NCI-H1105 (cell line): ENCODE data around the gene ADPRS.
A peak's percentile ranks its signal among the peaks of the same experiment; 100 is the strongest.

Experiments used
- DNase-seq: peaks from one replicate; lab custom pipeline; 2025; lab: John Stamatoyannopoulos, UW

ADPRS gene

DNA sequence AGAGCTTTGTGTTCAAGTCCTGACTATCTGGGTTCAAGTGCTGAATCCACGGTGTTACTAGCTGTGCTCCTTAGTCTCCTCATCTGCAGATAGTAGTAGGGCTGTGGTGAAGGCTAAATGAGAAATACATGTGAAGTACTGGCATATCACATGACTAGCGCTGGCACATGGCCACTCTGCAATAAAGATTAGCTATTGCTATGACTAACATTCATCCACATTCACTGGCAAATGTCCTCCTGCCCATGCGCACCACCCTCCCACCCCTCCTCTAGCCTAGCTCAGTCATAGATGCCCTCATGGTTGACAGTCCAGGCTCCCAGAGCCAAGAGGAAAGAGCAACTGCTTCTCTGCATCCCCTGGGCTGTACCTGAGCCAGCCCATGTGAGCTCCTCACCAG lies 44.8 kb downstream of the ADPRS start:
- DNase-seq, result no peak

GRCh38 chr1:36134031-36134430 lies 45.3 kb downstream of the ADPRS start:
- DNase-seq, result no peak

GRCh38 chr1:36134505-36135329 lies 46.0 kb downstream of the ADPRS start:
- peak; percentile 17 for DNase-seq

DNA sequence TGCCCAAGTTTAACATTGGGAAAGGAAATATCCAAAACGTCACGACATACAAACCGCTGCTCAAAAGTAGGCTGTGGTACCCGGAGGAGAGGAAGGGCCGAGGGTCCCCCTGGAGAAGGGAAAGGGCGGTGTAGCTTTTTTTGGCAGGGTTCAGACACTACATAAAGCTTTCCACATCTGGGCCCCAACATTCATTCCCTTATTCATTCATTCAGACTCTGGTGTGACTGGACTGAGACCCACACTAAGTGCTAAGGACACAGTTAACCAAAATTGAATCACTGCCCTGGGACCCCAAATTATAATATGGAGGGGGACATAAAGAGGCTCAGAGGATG lies 46.6 kb downstream of the ADPRS start:
- DNase-seq, result no peak

- DNase-seq, result no peak
Observed at GRCh38 chr1:36135796-36136195, 47.1 kb downstream of the ADPRS start.

GRCh38 chr1:36136535-36136934 lies 47.8 kb downstream of the ADPRS start:
- DNase-seq, result no peak

DNA sequence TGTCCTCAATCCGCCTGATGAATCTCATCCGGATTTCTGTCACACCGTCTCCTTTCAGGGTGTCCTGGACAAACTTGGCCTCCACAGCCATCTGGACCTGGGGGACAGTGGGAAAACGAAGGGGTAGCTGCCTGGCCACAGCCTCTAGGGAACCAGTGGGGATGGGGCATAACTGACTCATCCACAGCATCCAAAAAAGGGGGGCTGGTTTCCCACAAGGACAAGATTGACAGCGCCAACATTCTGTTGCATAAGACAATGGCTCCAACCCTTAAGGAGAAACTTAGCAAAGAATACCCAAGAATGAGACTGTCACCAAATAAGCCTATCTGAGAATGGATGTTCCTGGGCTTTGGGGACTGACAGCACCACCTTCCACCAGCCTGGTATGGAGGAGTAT lies 48.5 kb downstream of the ADPRS start:
- no peak for DNase-seq

DNA sequence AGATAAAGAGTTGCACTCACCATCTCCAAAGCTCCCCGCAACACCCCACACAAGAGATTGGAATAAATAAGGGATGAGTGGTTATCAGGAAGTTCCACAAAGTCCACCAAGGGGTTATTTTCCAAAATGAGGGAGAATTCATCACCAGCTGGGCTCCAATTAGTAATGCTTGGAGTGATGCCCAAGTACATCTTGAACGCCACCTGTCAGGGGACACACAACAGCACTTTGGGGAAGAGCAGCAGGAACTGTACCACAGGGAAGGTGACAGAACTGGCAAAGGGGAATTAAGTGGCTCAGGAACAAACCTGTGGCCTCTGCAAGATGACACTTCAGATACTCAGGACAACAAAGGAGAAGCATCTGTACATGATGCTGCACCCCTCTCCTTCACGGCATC lies 49.1 kb downstream of the ADPRS start:
- DNase-seq, result peak; percentile 85

DNA sequence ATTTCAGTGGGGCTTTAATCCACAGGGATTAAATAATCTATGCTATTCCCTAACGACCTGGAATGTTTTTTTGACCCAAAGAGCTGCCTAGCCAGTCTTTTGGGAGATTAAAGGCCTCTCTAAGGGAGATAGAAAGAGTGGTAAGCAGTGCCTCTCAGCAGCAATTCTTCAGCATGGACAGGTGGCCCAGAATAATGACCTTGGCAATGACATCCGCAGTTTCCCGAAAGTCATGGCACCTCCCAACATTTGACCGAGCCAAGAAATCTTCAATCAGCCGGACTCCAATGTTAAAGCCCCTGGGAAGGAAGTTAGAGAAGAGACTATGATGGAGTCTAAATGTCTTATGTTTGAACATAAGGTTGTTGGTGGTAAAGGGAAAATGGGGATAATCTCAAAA lies 50.8 kb downstream of the ADPRS start:
- no peak for DNase-seq

DNA sequence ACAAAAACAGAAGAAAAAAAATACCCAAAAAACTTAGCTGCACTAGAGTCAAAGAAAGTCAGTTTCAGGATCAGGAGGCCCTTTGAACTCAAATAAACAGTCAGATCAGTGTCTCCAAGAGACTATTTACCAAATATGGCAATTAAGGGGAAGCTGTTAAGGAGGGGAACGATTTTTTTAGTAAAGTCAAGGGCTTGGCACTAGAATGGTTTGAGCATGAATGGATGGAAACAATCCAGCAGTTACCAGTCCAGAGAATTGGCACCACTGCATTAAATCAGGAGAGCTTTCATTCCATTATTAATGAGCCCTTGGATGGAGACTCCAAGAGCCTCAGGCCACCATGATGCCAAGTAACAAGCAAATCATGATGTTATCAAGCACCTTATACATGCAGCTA lies 53.4 kb downstream of the ADPRS start:
- peak; percentile 50 for DNase-seq

GRCh38 chr1:36143424-36143823 lies 54.7 kb downstream of the ADPRS start:
- DNase-seq, result no peak
